NCI-H526 (cell line): ENCODE measurements around the gene TMEM139.
A peak's percentile ranks its signal among the peaks of the same experiment; 100 is the strongest.
"Not testable (repeated sequence)": the region's sequence is repeated elsewhere in the genome, so short reads cannot be mapped to it uniquely, and the experiment has no call there.

Source experiments
- DNase-seq, 2 experiments: peaks; one replicate each; lab custom pipeline; 2025; lab: John Stamatoyannopoulos, UW

Gene TMEM139

DNA sequence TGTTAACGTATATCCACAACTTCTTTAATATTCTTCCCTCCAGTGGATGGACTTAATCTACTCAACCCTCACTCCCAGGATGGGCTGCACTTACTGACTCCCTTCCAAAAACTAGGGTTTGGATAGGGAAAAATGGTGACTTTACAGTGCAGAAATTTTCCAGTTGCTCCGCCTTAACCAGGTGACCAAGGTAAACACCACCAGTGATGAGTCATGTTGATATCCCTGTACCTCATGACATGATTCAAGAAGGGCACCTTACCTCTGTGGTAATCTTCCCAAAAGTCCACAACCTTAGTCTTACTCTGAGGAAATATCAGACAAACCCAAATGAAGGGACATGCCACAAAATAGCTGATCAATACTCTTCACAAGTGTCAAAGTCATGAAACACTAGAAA is 25.0 kb upstream of the TMEM139 start:
- DNase-seq: no peak

- no peak for DNase-seq
These were observed 22.9 kb upstream of the TMEM139 start for GRCh38 chr7:143261901-143262300.

DNA sequence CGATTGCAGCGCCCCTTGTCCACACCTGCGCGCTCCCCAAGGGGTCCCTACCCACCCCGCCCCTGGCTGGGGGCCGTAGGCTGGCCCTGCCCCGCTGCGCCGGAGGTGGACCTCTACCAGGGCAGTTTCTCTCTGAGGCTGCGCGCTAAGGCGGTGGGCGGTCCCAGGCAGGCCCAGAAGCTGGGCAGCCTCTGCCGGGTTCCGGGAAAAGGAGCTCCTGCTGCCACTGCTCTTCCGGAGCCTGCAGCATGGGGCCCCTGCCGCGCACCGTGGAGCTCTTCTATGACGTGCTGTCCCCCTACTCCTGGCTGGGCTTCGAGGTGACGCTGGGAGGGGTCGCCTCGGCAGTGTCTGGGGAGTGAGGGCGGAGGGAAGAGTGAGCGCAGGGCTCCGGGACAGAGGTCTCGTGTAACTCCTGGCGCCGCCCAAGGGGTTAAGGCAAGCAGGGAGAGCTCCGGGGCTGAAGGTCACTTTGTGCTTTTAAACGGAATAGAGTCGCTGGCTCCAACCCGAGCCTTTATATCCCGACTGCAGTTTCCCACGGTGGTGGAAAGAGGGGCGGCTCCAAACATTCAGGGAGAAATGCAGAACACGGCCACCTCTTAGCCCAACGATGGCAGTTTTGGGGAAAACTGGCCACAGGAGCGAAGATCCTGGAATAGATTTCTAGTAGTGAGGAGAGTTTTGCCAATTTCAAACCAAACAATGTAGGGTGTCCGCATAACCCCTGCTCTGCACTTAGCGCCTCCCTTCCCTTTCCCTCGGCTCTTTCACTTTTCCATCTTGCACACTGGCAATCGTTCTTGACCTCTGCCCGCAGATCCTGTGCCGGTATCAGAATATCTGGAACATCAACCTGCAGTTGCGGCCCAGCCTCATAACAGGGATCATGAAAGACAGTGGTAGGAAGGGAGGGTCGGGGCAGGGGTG is 21.2 kb upstream of the TMEM139 start, which contains the start of gene GSTK1:
GSTK1 (plus strand) TSS at position 176 of the 930 bp plus-strand sequence; CDS start at position 249, 73 bp downstream.
- DNase-seq: peak; percentile 56 to 87

DNA sequence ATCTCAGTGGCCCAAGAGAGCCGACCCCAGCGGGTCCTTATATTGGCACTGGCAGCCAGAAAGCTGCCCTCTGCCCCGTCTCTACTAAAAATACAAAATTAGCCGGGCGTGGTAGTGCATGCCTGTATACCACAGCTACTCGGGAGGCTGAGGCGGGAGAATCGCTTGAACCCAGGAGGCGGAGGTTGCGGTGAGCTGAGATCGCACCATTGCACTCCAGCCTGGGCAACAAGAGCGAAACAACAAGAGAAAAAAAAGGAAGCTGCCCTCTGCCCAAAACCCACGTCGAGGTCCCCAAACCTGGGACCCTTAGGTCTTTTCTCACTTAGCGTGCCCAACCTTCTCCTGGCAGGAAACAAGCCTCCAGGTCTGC is 20.6 kb upstream of the TMEM139 start:
- not testable (repeated sequence) for DNase-seq

DNA sequence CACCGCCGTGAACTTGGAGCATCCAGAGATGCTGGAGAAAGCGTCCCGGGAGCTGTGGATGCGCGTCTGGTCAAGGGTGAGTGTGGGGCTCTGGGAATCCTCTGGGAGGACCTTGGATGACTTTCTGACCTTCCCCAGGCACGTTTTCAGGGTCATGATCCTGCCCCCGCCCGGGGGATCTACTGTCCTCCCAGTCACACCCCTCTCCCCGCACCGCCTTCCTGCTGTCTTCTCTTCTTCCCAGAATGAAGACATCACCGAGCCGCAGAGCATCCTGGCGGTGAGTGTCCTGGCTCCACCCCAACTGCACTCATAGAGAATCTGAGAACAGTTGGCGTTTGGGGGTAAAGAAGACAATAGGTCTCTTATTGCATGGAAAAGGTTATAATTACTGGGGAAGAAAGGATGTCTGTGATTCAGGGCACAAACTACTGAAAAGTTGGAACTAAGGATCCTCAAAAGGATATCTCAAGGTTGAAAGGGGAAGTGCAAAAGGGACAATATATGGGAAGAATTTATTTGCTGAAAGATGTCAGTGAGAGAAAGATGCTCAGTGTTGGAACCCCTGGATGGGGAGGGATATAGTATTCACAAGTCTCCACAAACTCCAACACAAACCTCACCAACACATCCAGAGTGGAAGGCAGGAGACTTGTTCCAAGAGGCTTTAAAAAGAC is 19.6 kb upstream of the TMEM139 start:
- DNase-seq: no peak

GRCh38 chr7:143269251-143269650 is 15.5 kb upstream of the TMEM139 start:
- no peak for DNase-seq

- no peak for DNase-seq
These were observed 13.5 kb upstream of the TMEM139 start for GRCh38 chr7:143271240-143271639.

DNA sequence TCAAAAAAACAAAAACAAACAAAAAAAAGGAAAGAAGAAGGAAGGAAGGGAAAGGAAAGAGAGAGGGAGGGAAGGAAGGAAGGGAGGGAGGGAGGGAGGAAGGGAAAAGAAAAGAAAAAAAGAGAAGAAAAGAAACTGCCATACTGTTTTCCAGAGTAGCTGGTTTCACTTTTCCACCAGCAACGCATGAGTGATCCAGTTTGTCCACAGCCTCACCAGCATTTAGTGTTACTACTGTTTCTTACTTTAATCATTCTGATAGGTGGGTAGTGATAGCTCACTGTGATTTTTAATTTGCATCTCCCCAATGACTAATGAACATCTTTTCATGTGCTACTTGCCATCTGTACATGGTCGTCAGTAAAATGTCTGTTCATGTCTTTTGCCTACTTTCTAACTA is 11.9 kb upstream of the TMEM139 start:
- no peak for DNase-seq

- DNase-seq: no peak
These were observed 5.3 kb upstream of the TMEM139 start for GRCh38 chr7:143279186-143280098.

- no peak for DNase-seq
These were observed 4.6 kb upstream of the TMEM139 start for GRCh38 chr7:143280160-143280559.

GRCh38 chr7:143280566-143280965 is 4.2 kb upstream of the TMEM139 start:
- DNase-seq: no peak

DNA sequence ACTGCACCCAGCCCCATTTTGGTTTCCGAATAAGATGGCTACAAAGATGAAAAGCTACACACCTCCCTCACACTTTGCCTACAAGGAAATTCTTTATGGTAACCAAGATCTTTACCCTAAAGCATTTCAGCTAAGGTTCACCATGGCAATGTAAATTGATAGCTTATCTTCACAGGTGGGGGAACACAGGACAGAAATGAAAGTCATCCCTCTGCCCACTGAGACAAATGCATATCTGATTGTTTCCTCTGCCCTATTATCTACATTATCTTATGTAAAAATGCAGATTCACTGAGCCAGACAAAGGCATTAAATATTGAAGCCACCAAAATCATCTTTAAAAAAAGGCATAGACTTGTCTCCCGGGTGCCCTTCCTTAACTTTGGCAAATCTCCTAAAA is 3.2 kb upstream of the TMEM139 start:
- DNase-seq: no peak

- no peak for DNase-seq
These were observed 2.6 kb upstream of the TMEM139 start for GRCh38 chr7:143282124-143282523.

- peak in 1 of 2 experiments; percentile 50 for DNase-seq
These were observed 1.4 kb upstream of the TMEM139 start for GRCh38 chr7:143283381-143283780.

- no peak for DNase-seq
These were observed 666 bp downstream of the TMEM139 start for GRCh38 chr7:143285470-143285778.

GRCh38 chr7:143285806-143286521 is 1.2 kb downstream of the TMEM139 start:
- DNase-seq: no peak

- no peak for DNase-seq
These were observed 1.7 kb downstream of the TMEM139 start for GRCh38 chr7:143286522-143286890.

- no peak for DNase-seq
These were observed 2.7 kb downstream of the TMEM139 start for GRCh38 chr7:143287339-143287934.

DNA sequence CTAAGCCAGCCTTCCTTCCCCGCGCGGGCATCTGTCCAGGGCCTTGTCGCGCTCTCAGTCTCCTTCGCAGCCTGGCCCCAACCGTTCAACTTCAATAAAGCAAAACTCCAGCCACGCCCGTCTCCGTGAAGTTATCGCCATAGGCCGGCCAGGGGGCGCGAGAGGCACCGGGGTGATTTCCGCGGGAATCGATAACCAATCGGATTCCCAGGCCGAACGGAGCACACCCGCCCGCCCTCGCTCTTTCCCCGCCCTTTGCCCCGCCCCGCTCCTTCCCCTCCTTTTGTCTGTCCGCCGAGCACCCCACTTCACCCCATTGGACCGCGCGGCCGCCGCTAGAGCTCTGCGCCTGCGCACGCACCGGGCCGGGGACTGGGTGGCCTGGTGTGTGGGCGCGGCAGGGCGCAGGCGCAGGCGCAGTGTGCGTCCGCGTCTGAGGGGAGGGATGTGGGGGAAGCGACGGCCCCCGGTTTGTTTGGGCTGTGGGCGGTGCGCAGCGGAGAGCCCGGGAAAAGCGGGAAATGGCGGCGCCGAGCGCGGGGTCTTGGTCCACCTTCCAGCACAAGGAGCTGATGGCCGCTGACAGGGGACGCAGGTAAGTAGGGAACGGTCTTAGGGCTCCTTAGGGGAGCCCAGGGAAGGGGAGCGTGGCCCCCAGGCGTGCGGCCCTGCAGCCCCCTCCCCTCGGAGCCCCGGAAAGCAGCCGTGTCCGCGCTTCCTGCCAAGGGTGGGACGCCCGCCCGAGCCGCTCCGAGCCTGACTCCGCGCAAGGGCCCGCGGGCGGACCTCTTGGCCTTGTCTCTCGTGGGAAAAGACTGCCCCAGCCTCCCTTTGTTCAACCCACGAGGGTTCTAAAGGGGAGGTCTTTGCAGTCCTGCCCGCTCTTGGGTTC is 3.4 kb downstream of the TMEM139 start, which contains the start of gene CASP2:
CASP2 (plus strand) TSS at position 417 of the 892 bp plus-strand sequence; CDS start at position 522, 105 bp downstream.
- DNase-seq: peak; percentile 91 to 99

GRCh38 chr7:143288836-143289235 is 4.1 kb downstream of the TMEM139 start:
- DNase-seq: peak in 1 of 2 experiments; percentile 27
